Superior temporal gyrus (tissue), 1 donor: ENCODE data around the gene NECAB3.

Experiments used
- DNase-seq: peaks from one replicate; pipeline ENCODE4 v3.0.0-alpha.2; 2016; ENCODE audit errors: extremely low spot score

NECAB3 gene

GRCh38 chr20:33697129-33697528 is 22.9 kb upstream of the NECAB3 start:
- peak; percentile 85 for DNase-seq

- no peak for DNase-seq
Observed at GRCh38 chr20:33696448-33696847, 22.2 kb upstream of the NECAB3 start.

DNA sequence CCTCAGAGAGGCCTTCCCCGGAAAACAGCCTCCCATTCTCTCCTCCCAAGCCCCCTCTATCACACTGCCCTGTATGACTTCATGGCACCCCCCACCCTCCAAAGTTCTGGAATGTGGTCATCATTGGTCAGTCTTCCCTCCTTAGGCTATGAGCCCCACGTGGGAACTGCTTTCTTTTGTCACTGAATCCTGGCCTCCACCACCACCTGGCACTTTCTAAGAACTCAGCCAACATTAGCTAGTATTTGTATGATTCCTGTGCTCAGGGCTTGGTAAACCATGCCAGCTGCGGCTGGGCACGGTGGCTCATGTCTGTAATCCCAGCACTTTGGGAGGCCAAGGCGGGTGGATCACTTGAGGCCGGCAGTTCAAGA is 20.4 kb upstream of the NECAB3 start:
- peak; percentile 8 for DNase-seq

DNA sequence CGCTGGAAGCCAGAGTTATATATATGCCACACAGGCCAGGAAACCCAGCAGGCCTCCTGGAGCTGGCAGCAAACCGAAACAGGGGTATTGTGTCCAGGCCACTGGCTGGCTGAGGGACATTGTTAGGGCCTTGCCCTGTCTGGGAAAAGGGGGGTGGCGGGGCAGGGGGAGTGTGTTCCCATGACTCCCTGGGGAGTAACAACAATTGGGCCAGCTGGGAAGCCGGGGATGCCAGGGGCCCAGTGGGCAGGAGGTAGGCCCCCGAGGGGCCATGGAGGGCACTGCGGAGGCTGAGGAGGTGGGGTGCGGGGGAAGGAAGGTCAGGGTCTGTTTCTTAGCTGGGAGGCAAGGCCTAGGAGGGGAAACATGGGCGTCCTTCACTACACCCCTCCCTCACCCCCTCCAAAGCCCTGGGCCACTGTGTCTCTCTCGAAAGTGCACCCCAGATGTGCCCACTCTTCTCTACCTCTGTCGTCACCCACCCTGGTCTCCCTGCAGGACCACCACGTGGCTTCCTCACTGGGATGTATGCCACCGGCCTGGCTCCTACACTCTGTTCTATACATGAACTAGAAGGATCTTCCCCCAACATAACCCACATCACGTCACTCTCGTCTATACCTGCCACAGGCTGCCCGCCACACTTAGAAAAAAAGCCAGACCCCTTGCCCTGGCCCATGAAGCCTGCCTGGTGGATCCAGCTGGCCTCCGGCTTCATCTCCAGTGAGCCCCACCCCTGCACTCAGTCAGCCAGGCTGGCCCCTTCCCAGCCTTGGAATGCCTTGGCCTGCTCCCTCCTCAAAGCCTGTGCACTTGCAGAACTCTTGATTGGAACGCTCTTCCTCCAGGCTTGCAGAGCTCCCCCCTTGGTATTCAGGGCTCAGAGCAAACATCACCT is 19.8 kb upstream of the NECAB3 start:
- peak; percentile 80 for DNase-seq

DNA sequence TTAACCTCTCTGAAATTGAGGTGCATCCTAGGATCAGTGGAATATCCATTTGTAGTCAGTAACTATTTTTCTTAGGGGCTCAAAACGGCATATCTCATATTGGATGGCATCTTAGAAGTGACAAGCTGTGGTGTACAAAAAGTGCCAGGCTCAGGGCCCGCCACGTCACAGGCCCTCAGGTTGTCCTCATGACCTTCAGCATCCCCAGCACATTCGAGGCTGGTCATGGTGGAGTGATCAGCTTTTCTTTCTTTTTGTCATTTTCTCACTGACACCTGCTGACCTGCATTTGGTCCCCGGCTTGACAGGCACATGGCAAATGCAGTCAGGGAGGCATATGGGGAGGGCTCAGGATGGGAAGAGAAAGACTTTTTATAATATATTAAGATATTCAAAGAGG is 19.1 kb upstream of the NECAB3 start:
- DNase-seq, result no peak

GRCh38 chr20:33689973-33690372 is 15.7 kb upstream of the NECAB3 start:
- DNase-seq, result peak; percentile 80

DNA sequence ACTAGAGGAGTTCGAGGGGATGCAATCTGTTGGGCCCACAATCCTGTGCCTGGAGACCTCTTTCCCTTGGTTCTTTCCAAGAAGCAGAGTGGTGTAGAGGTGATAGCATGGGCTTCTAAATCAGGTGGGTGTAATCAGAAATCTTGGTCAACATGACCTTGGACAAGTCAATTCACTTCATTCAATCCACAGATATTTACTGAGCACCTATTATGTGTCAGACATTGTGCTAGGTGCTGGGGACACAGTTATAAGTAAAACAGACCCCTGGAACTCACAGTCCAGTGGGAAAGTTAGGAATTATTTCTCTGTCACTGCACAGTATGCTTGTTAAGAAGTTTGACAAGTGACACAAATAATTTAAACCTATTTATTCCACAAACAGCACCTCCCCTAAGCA is 15.3 kb upstream of the NECAB3 start:
- DNase-seq, result no peak

- DNase-seq, result no peak
Observed at GRCh38 chr20:33688938-33689424, 14.8 kb upstream of the NECAB3 start.

GRCh38 chr20:33687993-33688937 is 14.0 kb upstream of the NECAB3 start:
- DNase-seq, result no peak

DNA sequence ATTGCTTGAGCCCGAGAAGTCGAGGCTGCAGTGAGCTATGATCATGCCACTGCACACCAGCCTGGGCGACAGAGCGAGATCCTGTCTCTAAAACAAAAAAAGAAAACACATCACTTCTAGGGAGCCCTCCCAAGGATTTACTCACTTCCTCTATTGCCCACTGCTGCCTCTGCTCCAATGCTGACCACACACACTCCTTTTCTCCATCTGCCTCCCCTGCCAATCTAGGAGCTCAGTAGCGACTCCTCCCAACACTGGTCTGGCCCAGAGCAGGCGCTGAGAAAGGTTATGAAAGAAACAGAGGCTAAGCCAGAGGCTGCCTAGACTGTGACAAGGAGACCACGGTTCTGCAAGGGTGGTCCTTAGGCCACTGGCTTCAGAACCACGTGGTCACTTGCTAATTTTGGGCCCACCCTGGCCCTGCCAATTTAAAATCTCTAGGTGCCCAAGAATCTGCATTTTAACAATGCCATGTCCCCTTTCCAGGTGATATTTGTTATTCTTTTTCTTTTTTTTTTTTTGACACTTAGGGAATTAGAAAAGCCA is 13.2 kb upstream of the NECAB3 start:
- peak; percentile 20 for DNase-seq

DNA sequence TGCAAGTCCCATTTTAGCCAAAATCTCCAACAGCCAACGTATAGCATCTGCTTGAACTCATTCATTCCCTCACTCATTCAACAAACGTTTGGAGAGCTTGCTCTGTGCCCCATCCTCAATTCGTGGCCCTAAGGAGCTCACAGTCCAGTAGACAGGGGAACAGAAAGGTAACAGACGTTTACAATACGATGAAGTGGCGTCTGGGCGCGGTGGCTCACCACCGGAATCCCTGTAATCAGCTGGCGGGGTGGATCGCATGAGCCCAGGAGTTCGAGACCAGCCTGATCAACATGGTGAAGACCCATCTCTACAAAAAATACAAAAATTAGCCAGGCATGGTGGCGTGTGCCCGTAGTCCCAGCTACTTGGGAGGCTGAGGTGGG is 12.7 kb upstream of the NECAB3 start:
- DNase-seq, result no peak

GRCh38 chr20:33686100-33686983 is 12.1 kb upstream of the NECAB3 start, which contains the start of gene E2F1:
Gene E2F1 (minus strand): TSS chr20:33686385. CDS start chr20:33686264, 121 bp downstream.
- peak; percentile 95 for DNase-seq

DNA sequence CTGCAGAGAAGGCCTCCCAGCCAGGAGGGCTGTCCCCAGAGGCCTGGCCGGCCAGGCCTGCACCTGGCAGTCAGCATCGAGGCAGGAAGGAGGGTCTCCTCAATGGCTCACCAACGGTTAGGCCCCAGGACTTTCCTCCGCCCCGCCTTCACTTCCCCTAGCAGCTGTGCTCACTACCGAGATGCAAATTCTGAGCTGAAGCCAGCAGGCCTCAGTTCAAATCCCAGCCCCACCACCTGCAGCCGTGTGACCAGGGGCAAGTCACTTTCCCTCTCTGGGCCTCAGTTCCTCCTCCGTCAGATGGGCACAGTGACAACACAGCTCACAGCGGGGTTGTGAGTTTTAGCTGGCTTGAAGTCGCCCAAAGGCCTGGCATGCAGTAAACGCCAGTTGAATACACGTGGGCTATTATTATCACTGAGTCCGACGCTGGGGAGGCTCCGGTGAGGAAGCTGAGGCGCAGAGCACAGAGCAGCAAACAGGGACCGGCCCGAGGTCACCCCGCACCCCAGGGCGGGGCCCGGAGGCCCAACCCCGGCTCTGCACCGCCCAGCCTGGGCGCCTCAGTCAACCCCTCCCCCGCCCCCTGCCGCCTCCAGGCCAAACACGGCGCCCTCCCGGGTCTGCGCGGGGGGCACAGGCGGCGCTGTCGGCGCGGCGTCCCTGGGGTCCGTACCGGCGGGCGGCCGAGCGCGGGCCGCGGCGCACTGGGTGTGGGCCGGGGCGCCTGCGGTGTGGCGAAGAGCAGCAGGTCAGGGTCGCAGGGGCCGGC is 11.3 kb upstream of the NECAB3 start:
- DNase-seq, result no peak

DNA sequence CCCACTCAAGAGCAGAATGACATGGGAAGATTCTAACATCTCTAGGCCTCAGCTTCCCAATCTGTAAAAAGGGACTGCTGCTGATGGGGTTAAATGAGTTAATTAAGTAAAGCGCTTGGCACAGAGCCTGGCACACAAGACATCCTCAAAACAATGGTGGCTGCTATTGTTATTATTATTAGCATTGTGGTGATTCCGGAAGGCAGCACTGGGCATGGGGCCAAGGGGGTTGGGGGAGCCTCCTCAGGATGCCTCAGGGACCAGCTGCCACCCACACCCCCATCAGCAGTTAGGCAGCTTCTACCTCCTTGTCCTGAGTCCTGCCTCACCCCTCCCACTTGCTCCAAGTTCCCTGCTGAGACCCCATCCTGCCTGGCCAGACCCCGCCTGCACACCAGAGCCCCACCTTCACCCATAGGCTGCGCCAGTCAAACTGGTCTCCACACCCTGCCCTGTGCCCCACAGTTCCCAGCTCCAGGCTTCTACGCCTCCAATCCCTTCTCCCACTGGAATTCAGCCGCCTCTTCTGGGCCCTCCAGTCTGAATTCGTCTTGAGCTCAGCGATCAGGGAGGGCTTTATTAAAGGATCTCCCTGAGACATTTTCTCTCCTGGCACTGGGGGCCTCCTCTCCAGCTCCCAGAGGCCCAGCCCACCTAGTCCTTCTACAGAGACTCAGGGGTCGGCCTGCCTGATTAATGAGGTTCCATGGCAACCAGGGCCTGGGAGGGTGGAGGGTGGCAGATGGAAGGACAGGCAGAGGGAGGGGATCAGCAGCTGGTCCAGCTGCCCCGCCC is 10.5 kb upstream of the NECAB3 start:
- no peak for DNase-seq

- no peak for DNase-seq
Observed at GRCh38 chr20:33681728-33682353, 7.6 kb upstream of the NECAB3 start.

- no peak for DNase-seq
Observed at GRCh38 chr20:33681288-33681687, 7.1 kb upstream of the NECAB3 start.

DNA sequence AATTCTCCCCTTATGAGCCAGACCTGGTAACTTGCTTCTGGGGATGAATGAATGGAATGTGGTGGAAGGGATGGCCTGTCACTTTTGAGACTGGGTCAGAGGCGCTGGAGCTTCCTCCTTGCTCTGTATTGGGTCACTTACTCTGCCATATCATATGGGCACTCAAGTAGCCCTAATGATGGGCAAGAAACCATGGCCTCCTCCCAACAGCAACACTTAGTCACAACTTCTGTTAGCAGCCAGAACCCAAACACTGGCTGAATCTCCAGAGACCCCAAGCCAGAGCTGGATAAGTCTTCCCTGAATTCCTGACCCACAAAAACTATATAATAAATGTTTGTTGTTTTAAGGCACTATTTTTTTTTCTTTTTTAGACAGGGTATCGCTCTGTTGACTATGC is 6.5 kb upstream of the NECAB3 start:
- no peak for DNase-seq

DNA sequence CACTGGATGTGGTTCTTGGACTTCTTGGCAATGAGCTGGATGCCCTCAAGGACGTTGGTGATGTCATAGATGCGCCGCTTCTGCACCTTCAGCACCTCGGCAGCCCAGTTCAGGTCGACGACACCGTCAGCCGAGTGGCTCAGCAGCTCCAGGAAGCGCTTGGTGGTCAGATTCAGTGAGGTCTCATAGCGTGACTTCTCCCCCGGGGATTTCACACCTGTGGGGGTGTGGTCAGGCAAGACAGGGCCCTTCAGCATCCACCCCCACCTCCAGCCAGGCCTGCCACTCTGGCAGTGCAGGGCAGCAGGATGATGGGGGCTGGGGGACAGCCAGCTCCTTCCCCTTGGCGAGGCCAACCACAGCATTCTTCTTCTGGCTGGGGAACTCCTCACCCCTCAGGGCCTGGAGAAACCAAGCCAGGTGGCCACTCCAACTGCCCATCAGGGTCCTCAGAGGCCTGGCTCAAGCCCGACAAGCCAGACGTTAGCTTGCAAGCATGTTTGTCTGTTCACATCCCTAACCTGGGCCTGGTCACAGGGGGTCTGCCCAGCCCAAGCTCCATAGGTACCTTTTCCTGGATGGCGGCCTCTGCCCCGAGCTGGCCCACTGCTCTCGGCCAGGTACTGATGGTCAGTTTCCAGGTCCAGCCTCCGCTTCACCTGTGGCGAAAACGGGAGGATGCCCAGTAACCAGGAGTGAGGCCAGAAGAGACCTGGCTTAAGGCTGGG is 5.7 kb upstream of the NECAB3 start:
- no peak for DNase-seq
